Measurements from ENCODE around the gene VWA2. TPM values are rescaled to one million over a fixed set of nuclear protein-coding genes. Genes with fewer than 3 reads are reported as not detected.

VWA2 gene
- total and polyA plus RNA-seq, 2 of the 4 experiments (the other 2 are of a cell fraction), result not detected

DNA sequence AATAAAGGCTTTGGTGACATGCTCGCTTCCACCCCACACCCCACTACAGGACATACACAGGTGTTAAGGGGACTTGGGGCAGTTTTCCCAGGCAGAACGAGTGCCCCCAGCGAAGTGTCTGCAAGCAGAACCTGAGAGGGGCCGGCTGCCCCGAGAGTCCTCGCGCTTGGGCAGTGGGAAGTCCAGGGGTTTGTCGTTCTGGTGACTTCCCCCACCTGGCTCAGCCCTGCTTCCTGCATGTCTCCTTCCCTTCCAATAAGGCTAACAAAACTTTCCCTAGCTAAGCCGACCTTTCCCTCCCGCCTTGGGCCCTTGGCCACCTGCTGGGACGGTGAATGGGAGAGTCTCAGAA lies 916 bp downstream of the VWA2 start:
- Histone ChIP-seq H3K18ac (ENCODE audit: low read depth, low read length) (no peak overlapping the region), H3K56ac (ENCODE audit: extremely low read depth, insufficient read depth, low read length) (no peak overlapping the region), H4K5ac (ENCODE audit: low read depth, low read length) (no peak overlapping the region), H3K9me3 (ENCODE audit: control insufficient read depth, insufficient read depth, low read length) (peaks cover 2% of the 10 kb centered on the region; the same call in 1 of the 2 replicates), H2BK20ac (ENCODE audit: low read depth, low read length) (no peak overlapping the region), H3K9ac (ENCODE audit: low read depth, low read length) (no peak overlapping the region), H3K27ac (ENCODE audit: insufficient read depth, low read length) (no peak overlapping the region), H3K79me1 (ENCODE audit: low read depth in 1 of 2, low read length in 2 of 2) (no peaks in the 10 kb centered on the region), H2BK5ac (ENCODE audit: low read depth, low read length, poor library complexity, severe bottlenecking) (no peak overlapping the region), H4K91ac (ENCODE audit: insufficient read depth, low read depth, low read length) (no peak overlapping the region), H4K20me1 (ENCODE audit: insufficient read depth, low read length) (no peaks in the 10 kb centered on the region), H3K14ac (replicated peaks; ENCODE audit: low read depth, low read length) (no peak overlapping the region), H3K23ac (ENCODE audit: low read depth, low read length) (no peak overlapping the region), H2BK15ac (ENCODE audit: low read depth, low read length) (no peak overlapping the region), H2AK9ac (replicated peaks; ENCODE audit: low read depth, low read length, poor library complexity) (no peak overlapping the region), H3K27me3 (ENCODE audit: control insufficient read depth, insufficient read depth, low read length) (peaks cover 71% of the 10 kb centered on the region), H3K4me2 (ENCODE audit: low read depth, low read length) (no peak overlapping the region), H3K9me1 (ENCODE audit: insufficient read depth, low read length) (no peaks in the 10 kb centered on the region), H2BK120ac (ENCODE audit: low read depth, low read length) (no peak overlapping the region), H2AK5ac (ENCODE audit: low read depth, low read length) (no peak overlapping the region), H3K4ac (ENCODE audit: low read depth, low read length) (no peak overlapping the region), H4K8ac (ENCODE audit: low read depth in 2 of 2, low read length in 2 of 2) (no peak overlapping the region), H3K4me3 (ENCODE audit: insufficient read depth, low read depth, low read length) (no peak overlapping the region), H2AFZ (replicated peaks; ENCODE audit: low read length, poor library complexity) (no peak overlapping the region), H3K36me3 (ENCODE audit: control insufficient read depth, insufficient read depth, low read length) (no peaks in the 10 kb centered on the region), H3K4me1 (ENCODE audit: control insufficient read depth, insufficient read depth, low read length) (no peaks in the 10 kb centered on the region)
- ChIA-PET POLR2A (ENCODE audit: unreplicated experiment) (no interaction called here), CTCF (no interaction called here)
- no peak for ATAC-seq (ENCODE audit: low read depth)
- intact Hi-C loops (cut with micrococcal nuclease), result no loop called here
- DNase-seq, result no peak
- in situ Hi-C loops (cut with MboI; ENCODE audit: low sequenced_read_pairs), result no loop called here
- TF ChIP-seq NFE2L2 (IDR thresholded peaks at IDR 0.05; ENCODE audit: low read depth, low read length) (no peak), RAD21 (IDR thresholded peaks at IDR 0.05; ENCODE audit: low read length) (no peak), RFX5 (IDR thresholded peaks at IDR 0.05; ENCODE audit: low read depth, low read length) (no peak), ELK1 (IDR thresholded peaks at IDR 0.05; ENCODE audit: borderline replicate concordance, low read depth, low read length) (no peak), SMC3 (IDR thresholded peaks at IDR 0.05; ENCODE audit: low read depth, low read length) (no peak), BHLHE40 (IDR thresholded peaks at IDR 0.05; ENCODE audit: low read depth, low read length) (no peak), RCOR1 (IDR thresholded peaks at IDR 0.05; ENCODE audit: insufficient replicate concordance, low read length) (no peak), POLR2A (IDR thresholded peaks at IDR 0.05; ENCODE audit: low read depth, low read length) (no peak), FOS (IDR thresholded peaks at IDR 0.05; ENCODE audit: low read depth, low read length) (no peak), MXI1 (IDR thresholded peaks at IDR 0.05; ENCODE audit: borderline replicate concordance, low read depth, low read length) (no peak), MAZ (IDR thresholded peaks at IDR 0.05; ENCODE audit: borderline replicate concordance, low read depth, low read length) (no peak), CTCF (conservative IDR thresholded peaks at IDR 0.05; ENCODE audit: low read depth, low read length) (no peak), CEBPB (IDR thresholded peaks at IDR 0.05; ENCODE audit: low read depth, low read length) (no peak), CHD1 (IDR thresholded peaks at IDR 0.05; ENCODE audit: low read depth, low read length) (no peak), MAFK (IDR thresholded peaks at IDR 0.05; ENCODE audit: low read depth, low read length) (no peak)
- TF ChIP-seq, protein P1, sequence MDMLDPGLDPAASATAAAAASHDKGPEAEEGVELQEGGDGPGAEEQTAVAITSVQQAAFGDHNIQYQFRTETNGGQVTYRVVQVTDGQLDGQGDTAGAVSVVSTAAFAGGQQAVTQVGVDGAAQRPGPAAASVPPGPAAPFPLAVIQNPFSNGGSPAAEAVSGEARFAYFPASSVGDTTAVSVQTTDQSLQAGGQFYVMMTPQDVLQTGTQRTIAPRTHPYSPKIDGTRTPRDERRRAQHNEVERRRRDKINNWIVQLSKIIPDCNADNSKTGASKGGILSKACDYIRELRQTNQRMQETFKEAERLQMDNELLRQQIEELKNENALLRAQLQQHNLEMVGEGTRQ (IDR thresholded peaks at IDR 0.05; ENCODE audit: low read depth, low read length), result no peak
- dilution Hi-C loops (cut with HindIII; ENCODE audit: low sequenced_read_pairs, unreplicated experiment), result no loop called here
- no TSS peak for BruUV-seq (replicated peaks)
- WGBS, 2 experiments (ENCODE audit: extremely low coverage in 2 of 2, insufficient read length in 1 of 2), result no CpG with 5 or more reads among the region's 11 CpGs
